ENCODE results near the gene GNB2.
"Not testable (repeated sequence)": the region's sequence is repeated elsewhere in the genome, so short reads cannot be mapped to it uniquely, and the experiment has no call there.

Gene GNB2

DNA sequence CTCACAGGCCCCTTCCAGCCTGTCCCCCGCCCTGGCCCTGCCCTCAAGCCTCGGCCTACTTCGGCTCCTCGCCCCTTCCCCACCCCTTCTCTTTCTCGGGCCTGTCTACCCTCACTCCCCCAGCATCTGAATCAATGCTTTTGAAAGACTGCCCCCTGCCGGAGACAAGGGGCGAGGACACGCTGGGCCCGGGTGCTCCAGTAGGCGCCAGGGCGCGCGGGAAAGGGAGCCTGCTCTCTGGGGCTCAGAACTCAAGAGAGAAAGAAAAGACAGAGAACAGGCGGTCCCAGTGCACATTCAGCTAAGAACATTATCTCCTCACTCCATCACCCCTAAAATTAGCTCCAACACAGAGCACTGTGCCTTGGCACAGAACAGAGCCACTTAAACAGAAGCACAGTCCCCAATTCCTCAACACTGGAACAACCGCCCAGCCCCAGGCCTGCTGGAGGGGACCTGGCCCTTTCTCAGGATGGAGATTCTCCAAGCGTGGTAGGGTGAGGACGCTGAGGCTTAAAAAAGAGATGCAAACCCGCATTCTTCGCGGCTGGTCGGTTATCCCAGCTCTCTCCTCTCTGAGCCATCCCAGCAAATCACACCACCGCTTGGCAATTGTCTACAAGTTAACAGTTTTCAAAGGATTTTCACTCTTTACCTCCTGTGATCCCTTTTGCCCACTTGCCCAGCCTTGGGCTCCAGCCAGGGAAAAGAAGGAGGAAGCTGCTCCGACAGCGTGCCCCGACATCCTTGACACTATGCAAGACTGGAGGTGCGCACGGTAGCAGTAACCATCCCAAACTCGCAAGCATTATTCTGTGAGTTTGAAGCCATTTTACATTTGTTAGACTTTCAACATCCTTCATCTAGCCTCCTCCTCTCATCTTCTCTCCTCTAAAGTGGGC lies 18.4 kb downstream of the GNB2 start:
- TF ChIP-seq, protein P1, sequence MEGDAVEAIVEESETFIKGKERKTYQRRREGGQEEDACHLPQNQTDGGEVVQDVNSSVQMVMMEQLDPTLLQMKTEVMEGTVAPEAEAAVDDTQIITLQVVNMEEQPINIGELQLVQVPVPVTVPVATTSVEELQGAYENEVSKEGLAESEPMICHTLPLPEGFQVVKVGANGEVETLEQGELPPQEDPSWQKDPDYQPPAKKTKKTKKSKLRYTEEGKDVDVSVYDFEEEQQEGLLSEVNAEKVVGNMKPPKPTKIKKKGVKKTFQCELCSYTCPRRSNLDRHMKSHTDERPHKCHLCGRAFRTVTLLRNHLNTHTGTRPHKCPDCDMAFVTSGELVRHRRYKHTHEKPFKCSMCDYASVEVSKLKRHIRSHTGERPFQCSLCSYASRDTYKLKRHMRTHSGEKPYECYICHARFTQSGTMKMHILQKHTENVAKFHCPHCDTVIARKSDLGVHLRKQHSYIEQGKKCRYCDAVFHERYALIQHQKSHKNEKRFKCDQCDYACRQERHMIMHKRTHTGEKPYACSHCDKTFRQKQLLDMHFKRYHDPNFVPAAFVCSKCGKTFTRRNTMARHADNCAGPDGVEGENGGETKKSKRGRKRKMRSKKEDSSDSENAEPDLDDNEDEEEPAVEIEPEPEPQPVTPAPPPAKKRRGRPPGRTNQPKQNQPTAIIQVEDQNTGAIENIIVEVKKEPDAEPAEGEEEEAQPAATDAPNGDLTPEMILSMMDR (IDR thresholded peaks at IDR 0.05; ENCODE audit: low read depth, low read length), result peak; percentile 95
- peak overlapping the region; percentile 12 for H3K4me3 ChIP-seq (ENCODE audit: low read depth, low read length)
- DNase-seq (ENCODE audit: low read depth, low spot score), result peak; percentile 73
- in situ Hi-C loops (cut with HindIII; ENCODE audit: low sequenced_read_pairs), result no loop called here

DNA sequence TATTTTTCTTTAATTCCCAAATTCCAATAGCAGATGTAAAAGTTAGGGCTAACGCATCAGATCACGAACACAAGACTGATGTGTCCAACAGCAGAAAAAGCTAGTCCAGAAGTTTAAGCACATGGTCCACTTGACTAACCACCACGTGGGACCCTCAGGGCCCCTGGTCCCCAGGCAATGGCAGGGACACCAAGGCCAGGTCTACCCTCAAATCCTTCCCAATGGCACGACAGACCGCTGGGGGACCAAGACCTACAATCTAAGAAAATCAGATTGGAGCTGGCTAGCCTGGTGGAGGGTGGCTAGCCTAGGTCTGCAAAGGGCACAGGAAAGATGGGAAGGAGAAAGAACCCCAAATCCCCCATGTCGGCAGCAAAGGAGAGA lies 19.0 kb downstream of the GNB2 start:
- no peak for DNase-seq (ENCODE audit: low read depth, low spot score)
- TF ChIP-seq, protein P1 (IDR thresholded peaks at IDR 0.05; ENCODE audit: low read depth, low read length), result no peak
- H3K4me3 ChIP-seq (ENCODE audit: low read depth, low read length), result peak overlapping the region; percentile 74
- in situ Hi-C loops (cut with HindIII; ENCODE audit: low sequenced_read_pairs), result no loop called here

DNA sequence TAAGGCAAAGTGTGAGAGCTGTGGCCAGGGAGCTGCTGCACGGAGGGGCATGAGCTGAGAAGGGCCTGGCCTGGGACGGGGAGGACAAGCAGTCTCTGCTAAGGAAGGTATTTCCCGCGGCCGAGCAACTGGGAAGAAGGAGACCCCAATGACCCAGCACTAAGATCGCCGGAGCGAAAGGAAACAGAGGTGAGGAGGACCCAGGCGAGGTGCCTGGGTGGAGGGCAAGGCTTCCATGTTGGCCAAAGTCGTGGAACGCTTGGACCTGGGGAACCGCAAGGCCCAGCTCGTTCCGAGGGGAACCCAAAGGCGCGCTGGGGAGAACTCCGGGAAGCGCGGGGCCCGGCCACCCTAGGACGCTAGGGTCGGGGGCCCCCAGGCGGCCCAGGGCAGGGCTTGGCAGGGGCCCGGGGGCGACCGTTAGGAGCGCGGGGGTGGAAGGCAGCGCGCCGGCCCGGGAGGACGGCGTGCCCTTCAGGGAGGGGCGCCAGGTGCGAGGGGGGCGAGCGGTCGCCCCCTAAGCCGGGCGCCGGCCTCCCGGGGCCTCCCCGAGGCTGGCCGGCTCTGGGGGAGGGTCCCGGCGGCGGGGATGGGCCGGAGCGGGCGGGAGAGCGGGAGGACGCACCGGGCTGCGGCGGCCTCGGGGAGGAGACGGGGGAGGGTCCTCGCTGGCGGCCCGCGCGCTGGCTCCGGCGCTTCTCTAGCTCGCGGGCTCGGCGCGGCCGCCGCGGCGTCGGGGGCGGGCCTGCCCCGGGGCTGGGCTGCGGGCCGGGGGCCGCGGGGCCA lies 20.0 kb downstream of the GNB2 start:
- DNase-seq (ENCODE audit: low read depth, low spot score), result no peak
- H3K4me3 ChIP-seq (ENCODE audit: low read depth, low read length), result peak overlapping the region; percentile 74
- TF ChIP-seq, protein P1 (IDR thresholded peaks at IDR 0.05; ENCODE audit: low read depth, low read length), result no peak
- in situ Hi-C loops (cut with HindIII; ENCODE audit: low sequenced_read_pairs), result no loop called here

DNA sequence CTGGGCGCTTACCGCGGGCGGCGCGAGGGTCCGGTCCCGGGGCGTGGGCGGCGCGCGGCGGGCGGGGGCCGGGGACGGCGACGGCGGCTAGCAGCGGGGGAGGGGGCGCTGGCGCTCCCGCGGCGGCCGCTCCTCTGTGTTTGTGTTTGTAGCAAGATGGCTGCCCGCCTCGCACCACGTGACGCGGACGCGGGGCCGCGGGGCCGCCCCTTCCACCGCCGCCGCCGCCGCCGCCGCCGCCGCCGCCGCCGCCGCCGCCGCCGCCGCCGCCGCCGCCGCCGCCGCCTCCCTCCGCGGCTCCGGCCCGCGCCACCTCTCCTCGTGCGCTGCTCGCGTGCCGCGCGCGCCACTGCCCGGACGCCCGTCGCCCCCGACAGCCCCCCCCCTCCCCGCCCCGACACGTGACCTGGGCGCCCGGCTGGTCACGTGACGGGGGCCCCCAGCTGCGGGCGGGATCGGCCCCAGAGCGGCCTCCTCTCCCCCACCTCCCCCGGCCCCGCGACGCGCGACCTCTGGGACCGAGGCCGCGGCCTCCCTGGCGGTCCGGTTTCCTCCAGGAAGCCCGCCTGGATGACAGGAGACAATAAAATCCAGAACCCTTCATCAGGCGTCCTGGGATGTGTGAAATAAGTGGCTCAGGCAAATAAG lies 20.7 kb downstream of the GNB2 start, which contains the start of gene GIGYF1:
Gene GIGYF1, minus strand, starts transcription at position 153 of the 648 bp plus-strand sequence. CDS start 6,012 bp downstream, outside the sequence.
- TF ChIP-seq, protein P1 (IDR thresholded peaks at IDR 0.05; ENCODE audit: low read depth, low read length), result no peak

DNA sequence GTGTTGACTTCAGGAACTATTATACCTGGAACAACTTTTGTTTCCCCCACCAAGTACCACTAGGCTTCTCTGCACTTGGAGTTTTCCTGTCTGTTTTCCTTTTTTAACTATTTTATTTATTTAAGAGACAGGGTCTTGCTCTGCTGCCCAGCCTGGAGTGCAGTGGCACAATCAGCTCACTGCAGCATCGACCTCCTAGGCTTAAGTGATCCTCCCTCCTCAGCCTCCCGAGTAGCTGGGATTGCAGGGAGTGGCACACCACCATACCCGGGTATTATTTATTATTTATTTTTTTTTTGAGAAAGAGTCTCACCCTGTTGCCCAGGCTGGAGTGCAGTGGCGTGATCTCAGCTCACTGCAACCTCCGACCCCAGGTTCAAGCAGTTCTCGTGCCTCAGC lies 22.6 kb downstream of the GNB2 start:
- H3K4me3 ChIP-seq (ENCODE audit: low read depth, low read length), result no peak overlapping the region
- TF ChIP-seq, protein P1 (IDR thresholded peaks at IDR 0.05; ENCODE audit: low read depth, low read length), result no peak
- in situ Hi-C loops (cut with HindIII; ENCODE audit: low sequenced_read_pairs), result no loop called here
- DNase-seq (ENCODE audit: low read depth, low spot score), result no peak

More for the DNA sequence above, 20.7 kb downstream of the GNB2 start, which contains the start of gene GIGYF1:
- in situ Hi-C loops (cut with HindIII; ENCODE audit: low sequenced_read_pairs), result no loop called here
- H3K4me3 ChIP-seq (ENCODE audit: low read depth, low read length), result peak within 1 kb of the TSS; percentile 74
- peak; percentile 48 for DNase-seq (ENCODE audit: low read depth, low spot score)

DNA sequence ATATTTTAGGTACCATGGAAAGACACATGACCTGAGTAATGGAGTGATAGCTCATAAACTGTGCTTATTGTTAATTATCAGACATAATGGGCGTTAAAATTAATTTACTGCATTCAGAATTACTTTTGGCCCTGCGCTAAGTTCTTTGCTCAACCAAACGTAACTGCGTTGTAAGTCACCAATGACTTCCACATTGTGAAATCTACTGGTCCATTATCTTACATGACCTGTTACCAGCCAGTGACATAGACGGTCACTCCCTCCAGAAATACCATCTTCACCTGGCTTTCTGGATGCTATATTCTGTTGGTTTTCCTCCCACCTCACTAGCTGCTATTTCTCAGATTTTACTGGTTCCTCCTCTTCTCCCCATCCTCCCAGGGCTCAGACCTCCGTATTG lies 25.5 kb downstream of the GNB2 start:
- DNase-seq (ENCODE audit: low read depth, low spot score), result no peak
- in situ Hi-C loops (cut with HindIII; ENCODE audit: low sequenced_read_pairs), result no loop called here
- TF ChIP-seq, protein P1 (IDR thresholded peaks at IDR 0.05; ENCODE audit: low read depth, low read length), result no peak
- no peak overlapping the region for H3K4me3 ChIP-seq (ENCODE audit: low read depth, low read length)

DNA sequence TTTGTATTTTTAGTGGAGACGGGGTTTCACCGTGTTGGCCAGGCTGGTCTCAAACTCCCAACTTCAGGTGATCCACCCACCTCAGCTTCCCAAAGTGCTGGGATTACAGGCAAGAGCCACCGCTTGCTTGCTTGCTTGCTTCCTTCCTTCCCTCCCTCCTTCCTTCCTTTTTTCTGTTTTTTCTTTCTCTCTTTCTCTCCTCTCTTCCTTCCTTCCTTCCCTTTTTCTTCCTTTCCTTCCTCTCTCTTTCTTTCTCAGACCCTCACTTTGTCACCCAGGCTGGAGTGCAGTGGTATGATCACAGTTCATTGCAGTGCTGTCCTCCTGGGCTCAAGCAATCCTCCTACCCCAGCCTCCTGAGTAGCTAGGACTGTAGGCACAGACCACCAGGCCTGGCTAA lies 27.5 kb downstream of the GNB2 start:
- in situ Hi-C loops (cut with HindIII; ENCODE audit: low sequenced_read_pairs); H3K4me3 ChIP-seq (ENCODE audit: low read depth, low read length); DNase-seq (ENCODE audit: low read depth, low spot score): not testable (repeated sequence)
